Aorta (tissue), 5 donors: ENCODE measurements around the gene HS1BP3. TPM values are rescaled to one million over a fixed set of nuclear protein-coding genes. Genes with fewer than 3 reads are reported as not detected.
A peak's percentile ranks its signal among the peaks of the same experiment; 100 is the strongest.

Experiments used
- ATAC-seq: fragments of 200-7000 bp; cut with Tn5 transposase; one replicate; pipeline ENCODE4 v1.9.1; 2022; ENCODE audit warnings: moderate library complexity; ENCODE audit not compliant: low FRiP score
- DNase-seq, 2 donors: peaks; one replicate each; pipeline ENCODE4 v3.0.0-alpha.2; 2020
- H3K27ac ChIP-seq, 2 donors: one replicate each; pipeline ENCODE4 v1.5.1; 2013; ENCODE audit warnings: low read length in 2 of 2, mild to moderate bottlenecking in 2 of 2, moderate library complexity in 2 of 2, control low read depth in 1 of 2, inconsistent platforms in 1 of 2, low read depth in 1 of 2
- H3K27me3 ChIP-seq, 2 donors: one replicate each; pipeline ENCODE4 v1.6.1; 2013; ENCODE audit warnings: control low read depth in 1 of 2, low read length in 1 of 2, mild to moderate bottlenecking in 1 of 2, moderate library complexity in 1 of 2; ENCODE audit not compliant: insufficient read depth in 2 of 2, control insufficient read depth in 1 of 2
- H3K36me3 ChIP-seq, 2 donors: one replicate each; pipeline ENCODE4 v1.6.1; 2013; ENCODE audit warnings: control low read depth in 1 of 2, low read length in 1 of 2, mild to moderate bottlenecking in 1 of 2; ENCODE audit not compliant: insufficient read depth in 2 of 2, control insufficient read depth in 1 of 2
- H3K4me1 ChIP-seq, 2 donors: one replicate each; pipeline ENCODE4 v1.6.1; 2013; ENCODE audit warnings: low read length in 2 of 2, control low read depth in 1 of 2, mild to moderate bottlenecking in 1 of 2, moderate library complexity in 1 of 2; ENCODE audit not compliant: insufficient read depth in 2 of 2, control insufficient read depth in 1 of 2
- H3K4me3 ChIP-seq, 2 donors: one replicate each; pipeline ENCODE4 v1.5.1; 2013; ENCODE audit warnings: low read length in 2 of 2, control low read depth in 1 of 2, mild to moderate bottlenecking in 1 of 2
- H3K9me3 ChIP-seq: one replicate; pipeline ENCODE4 v1.6.1; 2013; ENCODE audit warnings: mild to moderate bottlenecking, low read length; ENCODE audit not compliant: control insufficient read depth
- WGBS, 2 donors: extraction: QIAGEN DNeasy Blood & Tissue Kit; methylation state at CpG; one replicate each; pipeline ENCODE4 v1.1.7; 2013; 5-methylcytosine and 5-hydroxymethylcytosine counted together
- intact Hi-C, 2 donors: fragments of 100-400 bp; cut with DNase I; formaldehyde crosslinking; loops; one replicate each; pipeline versions ENCODE4 v1.14.2 to v1.15.0; 2022
- polyA plus RNA-seq, 2 donors: library from polyadenylated mRNA; stranded (reverse); fragments of 200-250 nt; gene quantifications; one replicate each; pipeline ENCODE4 v1.2.3, GENCODE V29; 2013
- total RNA-seq, 2 donors: library from RNA; stranded (reverse); fragmentation: NEBNext Ultra II Directional; extraction: Animal tissue kit (Norgen Biotek cat#: 25700); gene quantifications; one replicate each; pipeline ENCODE4 v1.2.1, GENCODE V29; 2021
- donor health status: healthy with polysubstance abuse.
- donor health status: Bipolar disorder and iron deficiency.
- donor health status: DM: no; HTN: no; CAD: no.
- donor health status: DM: no; HTN: no; CAD: no.
- donor health status: DM: yes; HTN: yes; CAD: no.

Gene HS1BP3
- total and polyA plus RNA-seq, 4 donors, result 27.5 to 42.3 (median 34.2) TPM

DNA sequence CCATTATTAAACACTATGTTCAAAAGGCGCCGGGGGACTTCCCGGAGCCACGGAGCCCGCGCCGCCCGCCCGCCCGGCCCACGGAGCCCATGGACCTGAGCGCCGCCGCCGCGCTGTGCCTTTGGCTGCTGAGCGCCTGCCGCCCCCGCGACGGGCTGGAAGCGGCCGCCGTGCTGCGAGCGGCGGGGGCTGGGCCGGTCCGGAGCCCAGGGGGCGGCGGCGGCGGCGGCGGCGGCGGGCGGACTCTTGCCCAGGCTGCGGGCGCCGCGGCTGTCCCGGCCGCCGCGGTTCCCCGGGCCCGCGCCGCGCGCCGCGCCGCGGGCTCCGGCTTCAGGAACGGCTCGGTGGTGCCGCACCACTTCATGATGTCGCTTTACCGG lies 16.2 kb upstream of the HS1BP3 start:
- H3K4me3 ChIP-seq, result peak overlapping the region; percentile 33 to 74
- H3K27ac ChIP-seq, result peak overlapping the region in 1 of 2 donors; percentile 19

DNA sequence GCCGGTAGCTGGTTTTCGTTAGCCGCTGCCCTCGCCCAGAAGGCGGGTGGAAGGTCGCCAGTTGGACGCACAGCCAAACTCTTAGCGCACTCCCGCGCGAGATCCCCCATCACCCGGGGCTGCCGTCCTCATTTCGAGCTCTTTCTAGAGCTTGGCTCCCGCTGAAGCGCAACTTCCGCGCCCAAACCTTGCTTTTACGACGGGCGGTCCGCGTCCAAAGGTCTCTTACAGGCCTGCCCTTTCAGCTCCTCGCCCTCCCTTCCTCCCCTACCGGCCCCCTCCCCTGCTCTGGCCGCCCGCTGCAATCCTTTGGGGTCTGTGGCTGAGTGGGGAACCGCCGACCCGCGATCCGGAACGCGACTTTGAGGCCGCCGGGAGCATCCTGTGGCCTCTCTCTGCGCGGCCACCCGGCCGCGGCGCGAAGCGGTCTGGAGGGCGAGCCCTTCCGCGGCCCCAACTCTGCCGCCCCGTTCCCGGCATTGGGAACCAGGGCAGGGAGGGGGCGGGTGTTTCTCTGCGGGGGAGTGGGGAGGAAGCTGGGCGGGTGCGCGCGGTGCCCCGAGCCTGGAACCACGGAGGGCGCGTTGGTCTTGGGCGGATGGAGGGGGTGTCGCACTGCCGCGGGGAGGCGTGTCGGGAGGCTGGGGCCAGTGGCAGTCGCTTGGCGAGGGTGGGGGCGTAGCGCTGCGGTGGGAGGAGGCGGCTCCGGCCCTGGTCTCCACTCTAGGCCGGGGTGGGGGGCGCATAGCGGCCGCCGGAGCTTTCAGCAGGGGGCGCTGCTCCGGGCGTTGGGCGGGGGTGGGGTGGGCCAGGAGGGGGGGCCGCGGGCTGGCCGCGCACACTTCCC lies 15.6 kb upstream of the HS1BP3 start, which contains the start of gene GDF7:
TSS of gene GDF7 (plus strand) at position 841 of the 847 bp plus-strand sequence. CDS start 96 bp downstream, outside the sequence.
- WGBS, 2 donors, result 0 to 1% methylated on average over 64 to 86 of the region's 86 CpGs
- H3K36me3 ChIP-seq, result peaks cover 0 to 2% of the 10 kb centered on the region in 2 donors
- intact Hi-C loops, result loop anchor here in 1 of 2 donors (2.0 kb wide), 1 partner anchor 296 kb away; no protein-coding TSS in a partner anchor
- H3K27me3 ChIP-seq, result no peaks in the 10 kb centered on the region
- H3K4me3 ChIP-seq, result peak within 1 kb of the TSS; percentile 33 to 74
- peak; percentile 93 to 96 for DNase-seq
- H3K9me3 ChIP-seq, result no peaks in the 10 kb centered on the region
- H3K4me1 ChIP-seq, result no peaks in the 10 kb centered on the region
- ATAC-seq, result peak; percentile 89
- peak within 1 kb of the TSS; percentile 91 to 96 for H3K27ac ChIP-seq

More for the DNA sequence above, 16.2 kb upstream of the HS1BP3 start:
- no peaks in the 10 kb centered on the region for H3K4me1 ChIP-seq
- H3K9me3 ChIP-seq, result no peaks in the 10 kb centered on the region
- no peaks in the 10 kb centered on the region for H3K27me3 ChIP-seq
- ATAC-seq (no peak), DNase-seq (no peak)
- WGBS, 2 donors, result 0% methylated on average over 5 to 62 of the region's 62 CpGs
- H3K36me3 ChIP-seq, result peaks cover 0 to 2% of the 10 kb centered on the region in 2 donors
- intact Hi-C loops, result loop anchor here in 1 of 2 donors (2.0 kb wide), 1 partner anchor 296 kb away; no protein-coding TSS in a partner anchor

DNA sequence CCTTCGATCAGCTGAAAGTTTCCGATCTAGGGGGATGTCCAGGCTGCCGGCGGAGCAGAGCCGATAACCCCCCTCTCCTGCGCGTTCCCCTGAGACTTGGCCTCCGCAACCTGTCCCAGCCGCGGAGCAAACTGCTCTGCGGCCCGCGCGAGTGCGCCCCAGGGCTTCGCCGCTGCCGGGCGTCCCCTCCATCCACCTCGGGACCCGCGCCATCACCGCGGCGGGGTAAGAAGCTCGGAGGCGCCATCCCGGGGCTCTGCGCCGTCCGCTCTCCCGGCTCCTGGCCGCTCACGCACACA lies 15.1 kb upstream of the HS1BP3 start:
- intact Hi-C loops, result loop anchor here in 1 of 2 donors (2.0 kb wide), 1 partner anchor 297 kb away; no protein-coding TSS in a partner anchor
- DNase-seq, result no peak
- WGBS, 2 donors, result 0% methylated on average over 29 to 34 of the region's 34 CpGs
- Histone ChIP-seq H3K4me3 (peak overlapping the region; percentile 33 to 74), H3K36me3 (no peaks in the 10 kb centered on the region), H3K9me3 (no peaks in the 10 kb centered on the region), H3K27me3 (no peaks in the 10 kb centered on the region), H3K27ac (peak overlapping the region; percentile 91 to 96), H3K4me1 (no peaks in the 10 kb centered on the region)
- ATAC-seq, result peak; percentile 41

- ATAC-seq, result no peak
- Histone ChIP-seq H3K36me3 (no peaks in the 10 kb centered on the region), H3K27ac (peak overlapping the region; percentile 91 to 96), H3K4me1 (no peaks in the 10 kb centered on the region), H3K27me3 (no peaks in the 10 kb centered on the region), H3K9me3 (no peaks in the 10 kb centered on the region), H3K4me3 (peak overlapping the region; percentile 33 to 74)
- intact Hi-C loops, result loop anchor here in 1 of 2 donors (2.0 kb wide), 1 partner anchor 297 kb away; no protein-coding TSS in a partner anchor
- WGBS, 2 donors, result 2 to 4% methylated on average over 49 of the region's 49 CpGs
- DNase-seq, result peak in 1 of 2 donors; percentile 52
These were observed 14.5 kb upstream of the HS1BP3 start for GRCh38 chr2:20665243-20666004.

DNA sequence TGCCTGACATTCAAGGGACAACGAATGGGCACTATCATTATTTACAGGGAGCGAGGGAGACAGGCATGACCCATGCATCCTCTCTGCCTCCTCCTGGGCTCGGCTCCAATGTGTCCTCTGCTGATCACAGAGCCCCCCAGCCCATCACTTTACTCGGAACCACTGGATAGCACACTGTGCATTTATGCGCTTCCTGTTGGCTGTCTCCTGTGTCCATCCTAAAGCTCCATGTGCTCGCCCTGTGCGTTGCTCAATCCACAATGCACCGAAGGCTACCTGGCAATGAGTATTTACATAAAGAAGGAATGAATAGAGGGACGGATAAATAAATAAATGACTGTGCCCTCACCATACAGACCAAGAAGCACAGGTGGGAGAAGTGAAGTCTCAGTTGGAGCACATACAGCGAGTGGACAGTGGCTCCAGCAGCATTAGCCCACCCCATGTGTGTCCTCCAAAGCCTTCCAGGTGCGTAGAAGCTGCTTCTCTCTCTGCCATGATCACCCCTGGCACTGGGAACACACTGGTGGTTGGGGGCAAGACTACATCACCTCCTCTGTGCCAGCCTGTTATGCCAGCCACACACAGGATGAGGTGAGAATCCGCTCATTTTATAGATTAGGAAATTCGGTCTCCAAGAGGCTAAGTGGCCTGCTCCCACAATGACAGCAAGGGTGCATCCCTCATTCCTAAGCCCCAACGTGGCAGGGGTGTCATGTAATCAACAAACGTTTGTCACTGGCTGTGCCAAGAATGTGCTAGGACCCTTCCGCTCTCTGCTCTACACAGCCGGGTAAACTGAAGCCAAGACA lies 13.7 kb upstream of the HS1BP3 start:
- peak overlapping the region; percentile 33 to 74 for H3K4me3 ChIP-seq
- intact Hi-C loops, result loop anchor here (5.0 kb wide), 3 partner anchors 298 to 453 kb away; partner anchors contain the start of gene APOB (in 1 of the 2)
- no peaks in the 10 kb centered on the region for H3K27me3 ChIP-seq
- no peaks in the 10 kb centered on the region for H3K9me3 ChIP-seq
- H3K27ac ChIP-seq, result no peak overlapping the region
- 62 to 63% methylated on average over 17 of the region's 17 CpGs for WGBS, 2 donors
- H3K4me1 ChIP-seq, result no peaks in the 10 kb centered on the region
- no peaks in the 10 kb centered on the region for H3K36me3 ChIP-seq
- ATAC-seq (no peak), DNase-seq (no peak)

- Histone ChIP-seq H3K9me3 (no peaks in the 10 kb centered on the region), H3K4me3 (no peak overlapping the region), H3K4me1 (no peaks in the 10 kb centered on the region), H3K27ac (no peak overlapping the region), H3K36me3 (no peaks in the 10 kb centered on the region), H3K27me3 (no peaks in the 10 kb centered on the region)
- DNase-seq, result no peak
- intact Hi-C loops, result loop anchor here (5.0 kb wide), 3 partner anchors 298 to 453 kb away; partner anchors contain the start of gene APOB (in 1 of the 2)
- WGBS, 2 donors, result 89 to 95% methylated on average over 2 of the region's 2 CpGs
- ATAC-seq, result no peak
These were observed 13.1 kb upstream of the HS1BP3 start for GRCh38 chr2:20664071-20664390.

GRCh38 chr2:20663196-20664070 lies 12.5 kb upstream of the HS1BP3 start:
- WGBS, 2 donors, result 78 to 80% methylated on average over 7 of the region's 7 CpGs
- DNase-seq (peak in 1 of 2 donors; percentile 29), ATAC-seq (no peak)
- no peak overlapping the region for H3K4me3 ChIP-seq
- no peak overlapping the region for H3K27ac ChIP-seq
- no peaks in the 10 kb centered on the region for H3K36me3 ChIP-seq
- no peaks in the 10 kb centered on the region for H3K9me3 ChIP-seq
- no peaks in the 10 kb centered on the region for H3K27me3 ChIP-seq
- no peaks in the 10 kb centered on the region for H3K4me1 ChIP-seq
- intact Hi-C loops, result loop anchor here (5.0 kb wide), 3 partner anchors 299 to 454 kb away; partner anchors contain the start of gene APOB (in 1 of the 2)
